Smooth muscle cell (in vitro differentiated cells): ENCODE data around the gene ANXA6. TPM values are rescaled to one million over a fixed set of nuclear protein-coding genes. Genes with fewer than 3 reads are reported as not detected.
A peak's percentile ranks its signal among the peaks of the same experiment; 100 is the strongest.

Experiments used
- DNase-seq: peaks from one replicate; lab custom pipeline; 2025; ENCODE audit not compliant: unreplicated experiment; lab: John Stamatoyannopoulos, UW
- H2AFZ ChIP-seq: fragments of 200-600 bp; sonication (generic); 2 replicates; pipeline ENCODE4 v1.6.0; 2016; ENCODE audit warnings: antibody characterized with exemption, low read depth, mild to moderate bottlenecking
- H3F3A ChIP-seq: fragments of 200-600 bp; sonication (generic); 2 replicates; pipeline ENCODE4 v1.6.0; 2017; ENCODE audit warnings: antibody characterized with exemption, low read depth
- H3K27ac ChIP-seq: fragments of 200-600 bp; sonication (generic); 2 replicates; pipeline ENCODE4 v1.5.1; 2016; ENCODE audit warnings: low read depth, mild to moderate bottlenecking
- H3K27me3 ChIP-seq: fragments of 200-600 bp; sonication (generic); 2 replicates; pipeline ENCODE4 v1.6.1; 2016; ENCODE audit warnings: low read depth, mild to moderate bottlenecking
- H3K36me3 ChIP-seq: fragments of 200-600 bp; sonication (generic); 2 replicates; pipeline ENCODE4 v1.5.1; 2016; ENCODE audit warnings: low read depth
- H3K4me1 ChIP-seq: fragments of 200-600 bp; sonication (generic); 2 replicates; pipeline ENCODE4 v1.5.1; 2016; ENCODE audit warnings: low read depth
- H3K4me2 ChIP-seq: fragments of 200-600 bp; sonication (generic); 2 replicates; pipeline ENCODE4 v1.6.0; 2016; ENCODE audit warnings: mild to moderate bottlenecking
- H3K4me3 ChIP-seq: fragments of 200-600 bp; sonication (generic); 2 replicates; pipeline ENCODE4 v1.5.1; 2016; ENCODE audit warnings: mild to moderate bottlenecking
- H3K79me2 ChIP-seq: fragments of 200-600 bp; sonication (generic); 2 replicates; pipeline ENCODE4 v1.6.0; 2016; ENCODE audit warnings: low read depth, mild to moderate bottlenecking
- H3K9ac ChIP-seq: fragments of 200-600 bp; sonication (generic); 2 replicates; pipeline ENCODE4 v1.6.0; 2016; ENCODE audit warnings: low read depth
- H3K9me3 ChIP-seq: fragments of 200-600 bp; sonication (generic); replicated peaks from 2 replicates; pipeline ENCODE4 v1.5.1; 2016; ENCODE audit warnings: low read depth
- H4K20me1 ChIP-seq: fragments of 200-600 bp; sonication (generic); 2 replicates; pipeline ENCODE4 v1.6.0; 2016; ENCODE audit warnings: low read depth
- CTCF ChIP-seq: fragments of 200-600 bp; sonication (generic); IDR thresholded peaks from 2 replicates; pipeline ENCODE4 v1.5.1; 2017; ENCODE audit warnings: borderline replicate concordance, mild to moderate bottlenecking, antibody characterized with exemption; ENCODE audit not compliant: insufficient read depth, poor library complexity, severe bottlenecking
- WGBS: methylation state at CpG from one replicate; pipeline ENCODE4 v1.1.7; 2016; ENCODE audit warnings: low lambda C conversion rate; 5-methylcytosine and 5-hydroxymethylcytosine counted together
- polyA plus RNA-seq: library from polyadenylated mRNA; unstranded; fragments of >200 nt; fragmentation: Nextera tagmentation; extraction: Ambion mirVana; gene quantifications from 2 replicates; pipeline ENCODE4 v1.2.1, GENCODE V29; 2016
- total RNA-seq: library from RNA; depleted of rRNA; stranded (reverse); fragments of >200 nt; gene quantifications from 2 replicates; pipeline ENCODE4 v1.2.3, GENCODE V29; 2014

Gene ANXA6
- total and polyA plus RNA-seq, 2 experiments from 2014 or later: 264 to 279 TPM

- Histone ChIP-seq H2AFZ (no peak overlapping the region), H3K4me2 (peak overlapping the region; percentile 94), H3K27ac (peak overlapping the region; percentile 68), H4K20me1 (peaks cover 54% of the 10 kb centered on the region), H3K27me3 (no peaks in the 10 kb centered on the region), H3F3A (peaks cover 19% of the 10 kb centered on the region), H3K9ac (peak overlapping the region; percentile 59), H3K4me1 (peaks cover 13% of the 10 kb centered on the region), H3K79me2 (peaks cover 71% of the 10 kb centered on the region), H3K9me3 (no peaks in the 10 kb centered on the region), H3K4me3 (peak overlapping the region; percentile 79), H3K36me3 (no peaks in the 10 kb centered on the region)
- DNase-seq: no peak
- WGBS: 44% methylated on average over 9 of the region's 9 CpGs
- no peak for TF ChIP-seq CTCF
Observed at GRCh38 chr5:151155775-151156506, 1.6 kb downstream of the ANXA6 start.

GRCh38 chr5:151154931-151155774 lies 2.4 kb downstream of the ANXA6 start:
- H3K4me3 ChIP-seq: peak overlapping the region; percentile 79
- no peaks in the 10 kb centered on the region for H3K36me3 ChIP-seq
- peaks cover 62% of the 10 kb centered on the region for H4K20me1 ChIP-seq
- no peak for DNase-seq
- no peaks in the 10 kb centered on the region for H3K9me3 ChIP-seq
- H3F3A ChIP-seq: peaks cover 19% of the 10 kb centered on the region
- H3K27ac ChIP-seq: peak overlapping the region; percentile 31
- 81% methylated on average over 9 of the region's 9 CpGs for WGBS
- no peaks in the 10 kb centered on the region for H3K27me3 ChIP-seq
- no peak for TF ChIP-seq CTCF
- no peak overlapping the region for H3K9ac ChIP-seq
- H3K79me2 ChIP-seq: peaks cover 79% of the 10 kb centered on the region
- peak overlapping the region; percentile 94 for H3K4me2 ChIP-seq
- no peak overlapping the region for H2AFZ ChIP-seq
- peaks cover 21% of the 10 kb centered on the region for H3K4me1 ChIP-seq

- DNase-seq: no peak
Observed at GRCh38 chr5:151153766-151154272, 3.8 kb downstream of the ANXA6 start.

More at GRCh38 chr5:151153766-151154272, 3.8 kb downstream of the ANXA6 start:
- TF ChIP-seq CTCF: no peak
- Histone ChIP-seq H3K27me3 (no peaks in the 10 kb centered on the region), H3K79me2 (peaks cover 92% of the 10 kb centered on the region), H3F3A (peaks cover 19% of the 10 kb centered on the region), H3K4me3 (no peak overlapping the region), H3K27ac (peak overlapping the region; percentile 36), H3K4me1 (peaks cover 23% of the 10 kb centered on the region), H3K9me3 (no peaks in the 10 kb centered on the region), H4K20me1 (peaks cover 76% of the 10 kb centered on the region), H3K4me2 (peak overlapping the region; percentile 94), H3K9ac (no peak overlapping the region), H3K36me3 (no peaks in the 10 kb centered on the region), H2AFZ (no peak overlapping the region)
- 91% methylated on average over 3 of the region's 3 CpGs for WGBS
